ENCODE results near the gene GART. TPM values are rescaled to one million over a fixed set of nuclear protein-coding genes. Genes with fewer than 3 reads are reported as not detected.
A peak's percentile ranks its signal among the peaks of the same experiment; 100 is the strongest.
"Not testable (repeated sequence)": the region's sequence is repeated elsewhere in the genome, so short reads cannot be mapped to it uniquely, and the experiment has no call there.

GART gene
- total and polyA plus RNA-seq, 3 experiments from 2014 or later, result 50.9 to 196 (median 194) TPM

- Histone ChIP-seq H3K27me3 (ENCODE audit: insufficient read depth, low read length, poor library complexity, severe bottlenecking) (no peaks in the 10 kb centered on the region), H3K9me3 (ENCODE audit: low read length) (no peaks in the 10 kb centered on the region), H3K4me1 (ENCODE audit: insufficient read depth, low read length) (peaks cover 11% of the 10 kb centered on the region), H3K36me3 (ENCODE audit: insufficient read depth, low read length) (no peaks in the 10 kb centered on the region), H3K27ac (ENCODE audit: low read depth, low read length) (peak overlapping the region; percentile 89), H3K4me3 (ENCODE audit: low read length) (peak overlapping the region; percentile 94)
- Mint-ChIP-seq H3K27me3 (no peaks in the 10 kb centered on the region), H3K9me3 (no peaks in the 10 kb centered on the region), H3K36me3 (peaks cover 0 to 11% (median 0%) of the 10 kb centered on the region in 3 donors), H3K27ac (peak overlapping the region; percentile 76 to 93 (median 92)), H3K4me1 (peaks cover 24 to 31% (median 27%) of the 10 kb centered on the region in 3 donors), H3K4me3 (peak overlapping the region; percentile 89 to 95 (median 92))
- DNase-seq, result peak; percentile 29 to 67 (median 39)
- ChIA-PET POLR2A (interaction anchor here (0.6 to 2.7 kb wide), 11 partner anchors 12 to 708 kb away, joined by 3 to 77 read pairs (median 6); partner anchors contain the start of genes DNAJC28, DONSON, GART and IFNAR1), CTCF (interaction anchor here (0.9 to 2.2 kb wide), 5 partner anchors 12 to 117 kb away, joined by 3 to 10 read pairs (median 5); partner anchors contain the start of genes DNAJC28, DONSON, GART and SON)
Measured at GRCh38 chr21:33478935-33479678, 62.8 kb downstream of the GART start.

DNA sequence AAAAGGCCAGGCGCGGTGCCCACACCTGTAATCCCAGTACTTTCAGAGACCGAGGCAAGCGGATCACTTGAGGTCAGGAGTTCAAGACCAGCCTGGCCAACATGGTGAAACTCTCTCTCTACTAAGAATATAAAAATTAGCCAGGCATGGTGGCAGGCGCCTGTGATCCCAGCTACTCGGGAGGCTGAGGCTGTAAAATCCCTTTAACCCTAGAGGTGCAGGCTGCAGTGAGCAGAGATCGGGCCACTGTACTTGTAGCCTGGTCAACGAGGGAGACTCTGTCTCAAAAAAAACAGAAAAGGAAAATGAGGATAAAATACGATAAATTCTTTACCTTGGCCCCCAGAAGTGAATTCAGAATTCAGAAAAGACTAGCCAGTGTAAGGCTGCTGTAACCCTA lies 63.7 kb downstream of the GART start:
- Histone ChIP-seq H3K4me3 (ENCODE audit: low read length) (peak overlapping the region; percentile 94), H3K9me3 (ENCODE audit: low read length) (no peaks in the 10 kb centered on the region), H3K27ac (ENCODE audit: low read depth, low read length) (peak overlapping the region; percentile 89), H3K4me1 (ENCODE audit: insufficient read depth, low read length) (peaks cover 11% of the 10 kb centered on the region), H3K36me3 (ENCODE audit: insufficient read depth, low read length) (no peaks in the 10 kb centered on the region), H3K27me3 (ENCODE audit: insufficient read depth, low read length, poor library complexity, severe bottlenecking) (no peaks in the 10 kb centered on the region)
- Mint-ChIP-seq H3K27me3 (no peaks in the 10 kb centered on the region), H3K4me1 (peaks cover 29 to 39% (median 34%) of the 10 kb centered on the region in 3 donors), H3K36me3 (peaks cover 4 to 15% (median 4%) of the 10 kb centered on the region in 3 donors), H3K9me3 (no peaks in the 10 kb centered on the region), H3K4me3 (peak overlapping the region; percentile 89 to 95 (median 92)), H3K27ac (peak overlapping the region; percentile 76 to 93 (median 92))
- CTCF ChIA-PET, result interaction anchor here (1.1 kb wide), 1 partner anchor 16 kb away, joined by 3 read pairs; no protein-coding TSS in a partner anchor
- DNase-seq, result peak in 1 of 5 donors; percentile 8
- POLR2A ChIA-PET, result interaction anchor here (0.6 kb wide), 1 partner anchor 245 kb away, joined by 7 read pairs; no protein-coding TSS in a partner anchor

DNA sequence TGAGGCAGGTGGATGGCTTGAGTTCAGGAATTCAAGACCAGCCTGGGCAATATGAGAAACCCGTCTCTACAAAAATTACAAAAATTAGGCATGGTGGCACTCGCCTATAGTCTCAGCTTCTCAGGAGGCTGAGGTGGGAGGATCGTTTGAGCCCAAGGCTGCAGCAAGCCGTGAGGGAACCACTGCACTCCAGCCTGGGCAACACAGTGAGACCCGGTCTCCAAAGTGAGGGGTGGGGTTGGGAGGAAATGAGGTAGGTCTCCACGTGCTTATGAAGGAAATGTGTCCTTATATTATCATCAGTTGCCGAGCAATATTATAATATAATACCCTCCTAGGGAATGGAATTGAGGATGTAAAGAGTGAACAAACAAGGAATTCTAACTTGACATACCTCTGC lies 64.9 kb downstream of the GART start:
- no peaks in the 10 kb centered on the region for H3K9me3 ChIP-seq (ENCODE audit: low read length)
- DNase-seq, result no peak
- H3K27ac ChIP-seq (ENCODE audit: low read depth, low read length), result no peak overlapping the region
- H3K36me3 ChIP-seq (ENCODE audit: insufficient read depth, low read length), result no peaks in the 10 kb centered on the region
- POLR2A ChIA-PET, result no interaction called here
- CTCF ChIA-PET, result interaction anchor here (1.1 kb wide), 1 partner anchor 15 kb away, joined by 3 read pairs; no protein-coding TSS in a partner anchor
- H3K27me3 ChIP-seq (ENCODE audit: insufficient read depth, low read length, poor library complexity, severe bottlenecking), result no peaks in the 10 kb centered on the region
- Mint-ChIP-seq H3K9me3 (no peaks in the 10 kb centered on the region), H3K4me1 (peaks cover 29 to 43% (median 38%) of the 10 kb centered on the region in 3 donors), H3K4me3 (peak overlapping the region in 6 of 7 donors; percentile 43 to 80 (median 52)), H3K27ac (peak overlapping the region in 2 of 8 donors; percentile 35 to 66), H3K27me3 (no peaks in the 10 kb centered on the region), H3K36me3 (peaks cover 4 to 17% (median 6%) of the 10 kb centered on the region in 3 donors)
- peaks cover 11% of the 10 kb centered on the region for H3K4me1 ChIP-seq (ENCODE audit: insufficient read depth, low read length)
- no peak overlapping the region for H3K4me3 ChIP-seq (ENCODE audit: low read length)

DNA sequence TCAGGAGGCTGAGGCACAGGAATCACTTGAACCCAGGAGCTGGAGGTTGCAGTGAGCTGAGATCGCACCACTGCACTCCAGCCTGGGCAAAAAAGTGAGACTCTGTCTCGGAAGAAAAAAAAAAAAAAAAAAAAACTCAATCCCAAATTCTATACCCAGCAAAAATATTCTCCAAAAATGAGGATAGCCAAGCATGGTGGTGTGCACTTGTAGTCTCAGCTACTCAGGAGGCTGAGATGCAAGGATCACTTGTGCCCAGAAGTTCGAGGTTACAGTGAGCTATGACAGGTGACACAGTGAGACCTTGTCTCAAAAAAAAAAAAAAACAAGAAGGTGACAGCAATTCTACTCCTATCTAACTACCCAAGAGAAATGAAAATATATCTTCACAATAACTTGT lies 68.6 kb downstream of the GART start:
- peaks cover 24 to 43% (median 35%) of the 10 kb centered on the region in 3 donors for H3K4me1 Mint-ChIP-seq
- H3K4me3 Mint-ChIP-seq, result no peak overlapping the region
- ChIA-PET POLR2A (interaction anchor here (0.6 kb wide), 1 partner anchor 77 kb away, joined by 3 read pairs; no protein-coding TSS in a partner anchor), CTCF (interaction anchor here (0.7 kb wide), 1 partner anchor 133 kb away, joined by 3 read pairs; no protein-coding TSS in a partner anchor)
- peak overlapping the region in 1 of 8 donors; percentile 35 for H3K27ac Mint-ChIP-seq
- H3K27ac ChIP-seq (ENCODE audit: low read depth, low read length), result no peak overlapping the region
- H3K36me3 ChIP-seq (ENCODE audit: insufficient read depth, low read length), result no peaks in the 10 kb centered on the region
- no peaks in the 10 kb centered on the region for H3K27me3 Mint-ChIP-seq
- no peak for DNase-seq
- no peaks in the 10 kb centered on the region for H3K9me3 Mint-ChIP-seq
- H3K9me3 ChIP-seq (ENCODE audit: low read length), result no peaks in the 10 kb centered on the region
- no peaks in the 10 kb centered on the region for H3K27me3 ChIP-seq (ENCODE audit: insufficient read depth, low read length, poor library complexity, severe bottlenecking)
- H3K4me1 ChIP-seq (ENCODE audit: insufficient read depth, low read length), result peaks cover 3% of the 10 kb centered on the region
- peaks cover 4 to 9% (median 6%) of the 10 kb centered on the region in 3 donors for H3K36me3 Mint-ChIP-seq
- no peak overlapping the region for H3K4me3 ChIP-seq (ENCODE audit: low read length)

- Histone ChIP-seq H3K27me3 (ENCODE audit: insufficient read depth, low read length, poor library complexity, severe bottlenecking) (no peaks in the 10 kb centered on the region), H3K4me3 (ENCODE audit: low read length) (no peak overlapping the region), H3K36me3 (ENCODE audit: insufficient read depth, low read length) (no peaks in the 10 kb centered on the region), H3K9me3 (ENCODE audit: low read length) (no peaks in the 10 kb centered on the region), H3K4me1 (ENCODE audit: insufficient read depth, low read length) (no peaks in the 10 kb centered on the region), H3K27ac (ENCODE audit: low read depth, low read length) (no peak overlapping the region)
- ChIA-PET CTCF (no interaction called here), POLR2A (no interaction called here)
- Mint-ChIP-seq H3K9me3 (no peaks in the 10 kb centered on the region), H3K27me3 (no peaks in the 10 kb centered on the region), H3K4me1 (peaks cover 15 to 34% (median 24%) of the 10 kb centered on the region in 3 donors), H3K4me3 (no peak overlapping the region), H3K27ac (no peak overlapping the region), H3K36me3 (peaks cover 4 to 27% (median 8%) of the 10 kb centered on the region in 3 donors)
- no peak for DNase-seq
Measured at GRCh38 chr21:33470701-33471100, 71.2 kb downstream of the GART start.

DNA sequence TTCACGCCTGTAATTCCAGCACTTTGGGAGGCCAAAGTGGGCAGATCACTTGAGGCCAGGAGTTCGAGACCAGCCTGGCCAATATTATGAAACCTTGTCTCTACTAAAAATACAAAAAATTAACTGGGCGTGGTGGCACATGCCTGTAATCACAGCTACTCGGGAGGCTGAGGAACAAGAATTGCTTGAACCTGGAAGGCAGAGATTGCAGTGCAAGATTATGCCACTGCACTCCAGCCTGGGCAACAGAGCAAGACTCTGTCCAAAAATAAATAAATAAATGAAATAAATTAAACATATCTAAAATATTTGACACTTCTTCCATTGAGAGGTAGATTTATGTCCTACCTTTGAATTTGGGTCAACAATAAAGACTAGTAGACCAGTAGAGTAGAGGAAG lies 72.7 kb downstream of the GART start:
- H3K27ac ChIP-seq (ENCODE audit: low read depth, low read length); DNase-seq; CTCF ChIA-PET; H3K4me3 ChIP-seq (ENCODE audit: low read length); POLR2A ChIA-PET; H3K27ac Mint-ChIP-seq; H3K9me3 ChIP-seq (ENCODE audit: low read length); H3K27me3 Mint-ChIP-seq; H3K4me1 ChIP-seq (ENCODE audit: insufficient read depth, low read length); H3K4me3 Mint-ChIP-seq; H3K27me3 ChIP-seq (ENCODE audit: insufficient read depth, low read length, poor library complexity, severe bottlenecking); H3K9me3 Mint-ChIP-seq; H3K36me3 ChIP-seq (ENCODE audit: insufficient read depth, low read length): not testable (repeated sequence)
- Mint-ChIP-seq H3K36me3 (peaks cover 4 to 34% (median 8%) of the 10 kb centered on the region in 3 donors), H3K4me1 (peaks cover 15 to 32% (median 24%) of the 10 kb centered on the region in 3 donors)

GRCh38 chr21:33461538-33462250 lies 80.2 kb downstream of the GART start:
- ChIA-PET POLR2A (interaction anchor here (0.5 to 1.1 kb wide), 2 partner anchors 18 to 45 kb away, joined by 3 to 8 read pairs; partner anchors contain the start of gene TMEM50B), CTCF (interaction anchor here (1.3 to 1.4 kb wide), 3 partner anchors 16 to 100 kb away, joined by 3 to 6 read pairs (median 4); no protein-coding TSS in a partner anchor)
- no peak overlapping the region for H3K27ac Mint-ChIP-seq

More at GRCh38 chr21:33461538-33462250, 80.2 kb downstream of the GART start:
- no peak overlapping the region for H3K4me3 ChIP-seq (ENCODE audit: low read length)
- Mint-ChIP-seq H3K27me3 (no peaks in the 10 kb centered on the region), H3K36me3 (peaks cover 4 to 56% (median 10%) of the 10 kb centered on the region in 3 donors), H3K9me3 (no peaks in the 10 kb centered on the region), H3K4me3 (no peak overlapping the region), H3K4me1 (no peaks in the 10 kb centered on the region)
- no peak for DNase-seq
- no peaks in the 10 kb centered on the region for H3K9me3 ChIP-seq (ENCODE audit: low read length)
- peaks cover 5% of the 10 kb centered on the region for H3K36me3 ChIP-seq (ENCODE audit: insufficient read depth, low read length)
- H3K4me1 ChIP-seq (ENCODE audit: insufficient read depth, low read length), result no peaks in the 10 kb centered on the region
- H3K27ac ChIP-seq (ENCODE audit: low read depth, low read length), result no peak overlapping the region
- H3K27me3 ChIP-seq (ENCODE audit: insufficient read depth, low read length, poor library complexity, severe bottlenecking), result no peaks in the 10 kb centered on the region

All from CD8-positive, alpha-beta memory T cell (primary cell).